Spleen (tissue), 7 donors: Measurements from ENCODE around the gene MRTFB.

ENCODE experiments used
- POLR2A ChIP-seq, 3 donors: fragments of 450-650 bp; IDR thresholded peaks; one replicate each; pipeline ENCODE4 v1.5.1; 2017; ENCODE audit warnings: antibody characterized with exemption in 3 of 3, mild to moderate bottlenecking in 1 of 3
- TF ChIP-seq, protein P1 (sequence below), 11 experiments: fragments of 200-600 bp in 7 of 11; fragments of 450-650 bp in 4 of 11; sonication (generic) in 4 of 11; IDR thresholded peaks in 8 of 11; conservative IDR thresholded peaks in 3 of 11; 1 replicate in 7 of 11; 2 replicates in 4 of 11; pipeline versions ENCODE4 v1.4.0 to v1.8.0; 2016 to 2021; ENCODE audit warnings: antibody characterized with exemption in 11 of 11, inconsistent platforms in 4 of 11, mild to moderate bottlenecking in 1 of 11
- donor health status: DM: no; HTN: no; CAD: no; lungs with moderate emphysema.
- donor health status: DM: no; HTN: no; CAD: no.
- donor health status: DM: no; HTN: no; CAD: no.

DNA sequence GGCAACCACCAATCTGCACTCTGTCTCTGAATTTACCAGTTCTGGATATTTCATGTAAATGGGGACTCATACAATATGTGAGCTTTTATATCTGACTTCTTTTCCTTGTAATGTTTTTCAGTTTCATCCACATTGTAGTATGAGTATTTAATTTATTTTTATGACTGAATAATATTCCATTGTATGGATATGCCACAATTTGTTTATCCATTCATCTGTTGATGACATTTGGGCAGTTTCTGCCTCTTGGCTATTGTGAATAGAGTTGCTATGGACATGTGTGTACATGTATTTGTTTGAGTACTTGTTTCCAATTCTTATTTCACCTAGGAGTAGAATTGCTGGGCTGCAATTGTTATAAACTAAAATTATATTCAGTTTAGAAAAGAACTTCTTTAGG, 126.9 kb downstream of the MRTFB start:
- TF ChIP-seq, protein P1, sequence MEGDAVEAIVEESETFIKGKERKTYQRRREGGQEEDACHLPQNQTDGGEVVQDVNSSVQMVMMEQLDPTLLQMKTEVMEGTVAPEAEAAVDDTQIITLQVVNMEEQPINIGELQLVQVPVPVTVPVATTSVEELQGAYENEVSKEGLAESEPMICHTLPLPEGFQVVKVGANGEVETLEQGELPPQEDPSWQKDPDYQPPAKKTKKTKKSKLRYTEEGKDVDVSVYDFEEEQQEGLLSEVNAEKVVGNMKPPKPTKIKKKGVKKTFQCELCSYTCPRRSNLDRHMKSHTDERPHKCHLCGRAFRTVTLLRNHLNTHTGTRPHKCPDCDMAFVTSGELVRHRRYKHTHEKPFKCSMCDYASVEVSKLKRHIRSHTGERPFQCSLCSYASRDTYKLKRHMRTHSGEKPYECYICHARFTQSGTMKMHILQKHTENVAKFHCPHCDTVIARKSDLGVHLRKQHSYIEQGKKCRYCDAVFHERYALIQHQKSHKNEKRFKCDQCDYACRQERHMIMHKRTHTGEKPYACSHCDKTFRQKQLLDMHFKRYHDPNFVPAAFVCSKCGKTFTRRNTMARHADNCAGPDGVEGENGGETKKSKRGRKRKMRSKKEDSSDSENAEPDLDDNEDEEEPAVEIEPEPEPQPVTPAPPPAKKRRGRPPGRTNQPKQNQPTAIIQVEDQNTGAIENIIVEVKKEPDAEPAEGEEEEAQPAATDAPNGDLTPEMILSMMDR (IDR thresholded peaks at IDR 0.05 in 8 of 11, conservative IDR thresholded peaks at IDR 0.05 in 3 of 11): no peak
- no peak for TF ChIP-seq POLR2A (IDR thresholded peaks at IDR 0.05)
